ENCODE results near the gene KDM4C.

GRCh38 chr9:6819112-6819511, 61.3 kb downstream of the KDM4C start:
- TF ChIP-seq CTCF (IDR thresholded peaks at IDR 0.05), result no peak
- TF ChIP-seq POLR2A (IDR thresholded peaks at IDR 0.05; ENCODE audit: low read depth), result no peak
